GM06990 (cell line): ENCODE results near the gene GFRAL.

Experiments
- DNase-seq: peaks from one replicate; pipeline ENCODE4 v3.0.0-alpha.2; 2011; ENCODE audit not compliant: insufficient read length; ENCODE audit errors: extremely low read depth
- H3K27me3 ChIP-seq: replicated peaks from 2 replicates; pipeline ENCODE4 v1.6.0; 2011; ENCODE audit warnings: low read length; ENCODE audit not compliant: control insufficient read depth, insufficient read depth
- H3K36me3 ChIP-seq: 2 replicates; pipeline ENCODE4 v1.5.1; 2011; ENCODE audit warnings: low read length; ENCODE audit not compliant: control insufficient read depth, insufficient read depth
- H3K4me3 ChIP-seq: replicated peaks from 2 replicates; pipeline ENCODE4 v1.5.1; 2011; ENCODE audit warnings: low read depth, mild to moderate bottlenecking, control low read depth, low read length
- CTCF ChIP-seq: IDR thresholded peaks from 2 replicates; pipeline ENCODE4 v1.5.1; 2011; ENCODE audit warnings: low read length, control low read depth, mild to moderate bottlenecking, inconsistent platforms; ENCODE audit not compliant: insufficient read depth, poor library complexity, severe bottlenecking

GFRAL gene

GRCh38 chr6:55377150-55377549 lies 49.9 kb downstream of the GFRAL start:
- TF ChIP-seq CTCF, result no peak
- no peak for DNase-seq
- Histone ChIP-seq H3K27me3 (no peaks in the 10 kb centered on the region), H3K36me3 (no peaks in the 10 kb centered on the region), H3K4me3 (no peak overlapping the region)

GRCh38 chr6:55379471-55379870 lies 52.2 kb downstream of the GFRAL start:
- Histone ChIP-seq H3K4me3 (no peak overlapping the region), H3K27me3 (no peaks in the 10 kb centered on the region), H3K36me3 (no peaks in the 10 kb centered on the region)
- TF ChIP-seq CTCF, result no peak
- no peak for DNase-seq

- no peak overlapping the region for H3K4me3 ChIP-seq
- TF ChIP-seq CTCF, result no peak
- H3K36me3 ChIP-seq, result no peaks in the 10 kb centered on the region
- H3K27me3 ChIP-seq, result no peaks in the 10 kb centered on the region
- DNase-seq, result no peak
Observed at GRCh38 chr6:55379895-55380294, 52.6 kb downstream of the GFRAL start.

GRCh38 chr6:55388211-55388610 lies 60.9 kb downstream of the GFRAL start:
- no peak for DNase-seq
- no peak for TF ChIP-seq CTCF
- no peak overlapping the region for H3K4me3 ChIP-seq
- no peaks in the 10 kb centered on the region for H3K36me3 ChIP-seq
- H3K27me3 ChIP-seq, result no peaks in the 10 kb centered on the region

- DNase-seq, result no peak
- no peaks in the 10 kb centered on the region for H3K27me3 ChIP-seq
Observed at GRCh38 chr6:55395871-55396270, 68.6 kb downstream of the GFRAL start.

More at GRCh38 chr6:55395871-55396270, 68.6 kb downstream of the GFRAL start:
- Histone ChIP-seq H3K4me3 (no peak overlapping the region), H3K36me3 (no peaks in the 10 kb centered on the region)
- TF ChIP-seq CTCF, result no peak
